Panc1 (cell line): ENCODE results near the gene SAMD4A. TPM values are rescaled to one million over a fixed set of nuclear protein-coding genes. Genes with fewer than 3 reads are reported as not detected.

Experiments
- ATAC-seq: fragments of 200-7000 bp; cut with Tn5 transposase; 2 replicates; pipeline ENCODE4 v1.9.1; 2020; ENCODE audit warnings: mild to moderate bottlenecking, moderate library complexity
- BruUV-seq: library from RNA; stranded (reverse); fragments of 400-500 nt; replicated peaks from 2 replicates; lab custom pipeline; 2021; lab: Mats Ljungman, UMichigan
- CTCF ChIA-PET: fragments of 300-600 bp; sonication (Branson Sonifier 250); formaldehyde crosslinking; loops from one replicate; lab custom pipeline; 2022; ENCODE audit warnings: antibody characterized with exemption; lab: Charles Lee
- POLR2A ChIA-PET: fragments of 300-600 bp; sonication (Branson Sonifier 250); formaldehyde crosslinking; loops from one replicate; lab custom pipeline; 2022; ENCODE audit warnings: antibody characterized with exemption; lab: Charles Lee
- DNase-seq: peaks from one replicate; pipeline ENCODE4 v3.0.0-alpha.2; 2010; ENCODE audit warnings: low read depth, low spot score
- H3K27ac ChIP-seq: 2 replicates; pipeline ENCODE4 v1.5.1; 2011; ENCODE audit warnings: mild to moderate bottlenecking, low read length, inconsistent platforms
- H3K27me3 ChIP-seq: fragments of 200-500 bp; sonication (Bioruptor generic); 2 replicates; pipeline ENCODE4 v1.6.0; 2014; ENCODE audit warnings: low read length, inconsistent platforms; ENCODE audit not compliant: control insufficient read depth, insufficient read depth
- H3K36me3 ChIP-seq: fragments of 200-500 bp; sonication (Bioruptor generic); 2 replicates; pipeline ENCODE4 v1.5.1; 2014; ENCODE audit warnings: inconsistent platforms, mild to moderate bottlenecking, low read length, moderate library complexity; ENCODE audit not compliant: control insufficient read depth, insufficient read depth
- H3K4me1 ChIP-seq: 2 replicates; pipeline ENCODE4 v1.5.1; 2011; ENCODE audit warnings: inconsistent platforms, mild to moderate bottlenecking, low read length, moderate library complexity; ENCODE audit not compliant: control insufficient read depth, insufficient read depth
- H3K4me3 ChIP-seq, 2 experiments: 2 replicates each; pipeline ENCODE4 v1.5.1; 2011 to 2012; ENCODE audit warnings: low read depth in 2 of 2, low read length in 2 of 2, mild to moderate bottlenecking in 2 of 2, inconsistent platforms in 1 of 2, moderate library complexity in 1 of 2
- H3K9me3 ChIP-seq: fragments of 200-500 bp; sonication (Bioruptor generic); 2 replicates; pipeline ENCODE4 v1.5.1; 2014; ENCODE audit warnings: low read depth, mild to moderate bottlenecking, inconsistent platforms, low read length, moderate library complexity; ENCODE audit not compliant: control insufficient read depth, insufficient read depth
- POLR2AphosphoS5 ChIP-seq: IDR thresholded peaks from 2 replicates; pipeline ENCODE4 v1.6.1; 2012; ENCODE audit warnings: mild to moderate bottlenecking, low read depth, low read length, moderate library complexity
- REST ChIP-seq, 2 experiments: IDR thresholded peaks; 2 replicates each; pipeline ENCODE4 v1.6.1; 2011 to 2012; ENCODE audit warnings: low read depth in 2 of 2, control low read depth in 1 of 2, low read length in 1 of 2, mild to moderate bottlenecking in 1 of 2, moderate library complexity in 1 of 2; ENCODE audit not compliant: insufficient read depth in 1 of 2
- SIN3A ChIP-seq: IDR thresholded peaks from 2 replicates; pipeline ENCODE4 v1.6.1; 2012; ENCODE audit warnings: low read depth, mild to moderate bottlenecking, low read length, moderate library complexity, borderline replicate concordance; ENCODE audit not compliant: insufficient read depth
- TCF7L2 ChIP-seq: IDR thresholded peaks from 2 replicates; pipeline ENCODE4 v1.6.1; 2011; ENCODE audit warnings: mild to moderate bottlenecking, low read depth, low read length, inconsistent platforms
- in situ Hi-C: cut with HindIII; loops from 2 replicates; pipeline ENCODE4 v1.10.0; 2016; ENCODE audit warnings: low sequenced_read_pairs, low pct_unique_long_range_greater_than_20kb
- intact Hi-C: fragments of 100-400 bp; cut with micrococcal nuclease; formaldehyde crosslinking; loops from one replicate; pipeline ENCODE4 v1.10.0; 2022; ENCODE audit not compliant: unreplicated experiment
- total RNA-seq: library from RNA; stranded (reverse); gene quantifications from one replicate; pipeline ENCODE4 v1.2.1, GENCODE V29; 2021; ENCODE audit not compliant: unreplicated experiment
- TF ChIP-seq, protein P1 (sequence below): fragments of 450-650 bp; IDR thresholded peaks from 2 replicates; pipeline ENCODE4 v1.5.1; 2017; ENCODE audit warnings: mild to moderate bottlenecking

SAMD4A gene
- total RNA-seq, 1 experiment from 2014 or later = 15.2 TPM

DNA sequence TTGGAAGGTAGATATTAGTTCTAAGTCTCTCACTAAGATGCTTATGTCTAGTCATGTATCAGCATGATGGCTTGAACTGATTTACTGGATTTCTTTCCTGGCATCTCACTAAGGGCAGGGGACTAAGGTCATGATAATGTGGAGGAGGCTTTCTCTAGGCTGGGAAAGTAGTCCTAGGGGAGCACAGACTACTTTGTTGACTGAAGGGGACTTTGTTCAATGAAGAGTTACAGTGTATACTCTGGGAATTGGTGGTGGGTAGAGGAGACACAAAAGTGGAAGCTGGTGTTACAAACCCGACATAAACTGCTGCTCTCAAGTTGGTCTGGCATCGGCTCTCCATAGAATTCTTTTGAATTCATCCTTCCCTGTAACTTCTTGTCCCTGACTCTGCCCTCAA is 75.2 kb downstream of the SAMD4A start:
- H3K4me3 ChIP-seq = no peak overlapping the region
- no TSS peak for BruUV-seq
- DNase-seq (no peak), ATAC-seq (no peak)
- intact Hi-C loops (no loop called here), in situ Hi-C loops (no loop called here)
- H3K36me3 ChIP-seq = no peaks in the 10 kb centered on the region
- no peak overlapping the region for H3K27ac ChIP-seq
- TF ChIP-seq TCF7L2 (no peak), SIN3A (no peak), POLR2AphosphoS5 (no peak), REST (IDR thresholded peaks at IDR 0.05; ENCODE audit: insufficient read depth in 1 of 2, low read depth in 2 of 2, low read length in 1 of 2) (no peak)
- TF ChIP-seq, protein P1, sequence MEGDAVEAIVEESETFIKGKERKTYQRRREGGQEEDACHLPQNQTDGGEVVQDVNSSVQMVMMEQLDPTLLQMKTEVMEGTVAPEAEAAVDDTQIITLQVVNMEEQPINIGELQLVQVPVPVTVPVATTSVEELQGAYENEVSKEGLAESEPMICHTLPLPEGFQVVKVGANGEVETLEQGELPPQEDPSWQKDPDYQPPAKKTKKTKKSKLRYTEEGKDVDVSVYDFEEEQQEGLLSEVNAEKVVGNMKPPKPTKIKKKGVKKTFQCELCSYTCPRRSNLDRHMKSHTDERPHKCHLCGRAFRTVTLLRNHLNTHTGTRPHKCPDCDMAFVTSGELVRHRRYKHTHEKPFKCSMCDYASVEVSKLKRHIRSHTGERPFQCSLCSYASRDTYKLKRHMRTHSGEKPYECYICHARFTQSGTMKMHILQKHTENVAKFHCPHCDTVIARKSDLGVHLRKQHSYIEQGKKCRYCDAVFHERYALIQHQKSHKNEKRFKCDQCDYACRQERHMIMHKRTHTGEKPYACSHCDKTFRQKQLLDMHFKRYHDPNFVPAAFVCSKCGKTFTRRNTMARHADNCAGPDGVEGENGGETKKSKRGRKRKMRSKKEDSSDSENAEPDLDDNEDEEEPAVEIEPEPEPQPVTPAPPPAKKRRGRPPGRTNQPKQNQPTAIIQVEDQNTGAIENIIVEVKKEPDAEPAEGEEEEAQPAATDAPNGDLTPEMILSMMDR = no peak
- ChIA-PET POLR2A (interaction anchor here (0.6 kb wide), 1 partner anchor 125 kb away, joined by 3 read pairs; no protein-coding TSS in a partner anchor), CTCF (no interaction called here)
- no peaks in the 10 kb centered on the region for H3K27me3 ChIP-seq
- H3K9me3 ChIP-seq = no peaks in the 10 kb centered on the region
- peaks cover 19% of the 10 kb centered on the region for H3K4me1 ChIP-seq

DNA sequence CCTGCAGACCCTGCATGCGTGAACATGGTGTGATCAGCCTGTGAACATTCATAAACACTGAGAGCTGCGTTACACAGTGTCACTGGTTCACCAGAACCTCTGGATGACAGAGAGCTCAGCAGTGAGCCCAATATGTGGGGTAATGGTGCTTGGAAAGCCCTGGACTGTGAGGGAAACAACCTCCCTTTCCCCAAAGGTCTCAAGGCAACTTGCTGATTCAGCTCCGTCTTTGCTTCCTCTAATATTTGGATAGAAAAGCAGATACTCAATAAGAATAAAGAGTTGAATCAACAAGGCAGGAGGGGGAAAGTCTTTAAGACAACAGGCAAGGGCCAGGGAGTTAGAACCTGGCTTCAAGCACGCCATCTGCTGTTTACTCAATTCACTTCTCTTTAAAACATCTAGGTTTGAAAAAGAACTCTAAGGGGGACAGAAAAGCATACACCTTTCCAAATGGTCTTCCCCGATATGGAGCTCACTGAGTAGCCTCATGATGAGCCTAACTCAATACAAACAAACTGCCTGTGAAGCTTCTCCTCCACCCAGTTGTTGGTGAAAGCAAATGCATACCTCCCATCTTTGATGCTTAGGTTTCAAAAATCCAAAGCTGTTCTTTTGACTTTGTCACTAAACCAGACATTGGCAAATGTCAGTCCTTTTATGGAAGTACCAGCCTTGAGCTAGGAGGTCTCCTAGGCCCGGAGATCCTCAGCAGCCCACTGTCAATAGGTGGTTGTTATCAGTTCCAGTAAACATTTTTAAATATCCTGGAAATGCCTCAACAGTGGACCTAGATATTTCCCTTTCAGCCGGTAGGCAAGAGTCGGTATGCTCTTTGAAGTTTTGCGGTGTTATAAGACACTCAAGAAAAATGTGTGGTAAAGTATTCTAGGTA is 76.1 kb downstream of the SAMD4A start:
- TF ChIP-seq TCF7L2 = peak; percentile 86
- TF ChIP-seq, protein P1 = peak; percentile 47
- no peak for TF ChIP-seq SIN3A
- no peak for TF ChIP-seq REST (IDR thresholded peaks at IDR 0.05; ENCODE audit: insufficient read depth in 1 of 2, low read depth in 2 of 2, low read length in 1 of 2)
- no peak for TF ChIP-seq POLR2AphosphoS5
- ATAC-seq (no peak), DNase-seq (no peak)
- in situ Hi-C loops (no loop called here), intact Hi-C loops (no loop called here)
- Histone ChIP-seq H3K4me3 (no peak overlapping the region), H3K27me3 (no peaks in the 10 kb centered on the region), H3K27ac (no peak overlapping the region), H3K4me1 (peaks cover 14% of the 10 kb centered on the region), H3K9me3 (no peaks in the 10 kb centered on the region), H3K36me3 (no peaks in the 10 kb centered on the region)
- POLR2A ChIA-PET = interaction anchor here (0.6 kb wide), 1 partner anchor 124 kb away, joined by 3 read pairs; no protein-coding TSS in a partner anchor
- no TSS peak for BruUV-seq
- CTCF ChIA-PET = interaction anchor here (0.6 to 0.8 kb wide), 2 partner anchors 76 to 79 kb away, joined by 3 read pairs; partner anchors contain the start of gene SAMD4A
